HG03045 (cell line): ENCODE measurements around the gene KRT79.
"Not testable (repeated sequence)": the region's sequence is repeated elsewhere in the genome, so short reads cannot be mapped to it uniquely, and the experiment has no call there.

ENCODE experiments used
- ATAC-seq: cut with Tn5 transposase; IDR thresholded peaks from one replicate; pipeline ENCODE4 v1.9.1; 2021; ENCODE audit warnings: mild to moderate bottlenecking, moderate library complexity; ENCODE audit not compliant: unreplicated experiment

KRT79 gene

GRCh38 chr12:52861511-52861910 is 27.4 kb upstream of the KRT79 start:
- no peak for ATAC-seq

- no peak for ATAC-seq
Measured at GRCh38 chr12:52860102-52860823, 26.2 kb upstream of the KRT79 start.

- no peak for ATAC-seq
Measured at GRCh38 chr12:52857500-52857899, 23.4 kb upstream of the KRT79 start.

- no peak for ATAC-seq
Measured at GRCh38 chr12:52856787-52857186, 22.7 kb upstream of the KRT79 start.

- not testable (repeated sequence) for ATAC-seq
Measured at GRCh38 chr12:52856077-52856476, 22.0 kb upstream of the KRT79 start.

GRCh38 chr12:52851787-52852186 is 17.7 kb upstream of the KRT79 start:
- no peak for ATAC-seq

- no peak for ATAC-seq
Measured at GRCh38 chr12:52850681-52851080, 16.6 kb upstream of the KRT79 start.

GRCh38 chr12:52849511-52849910 is 15.4 kb upstream of the KRT79 start:
- ATAC-seq = no peak

GRCh38 chr12:52848661-52849255 is 14.6 kb upstream of the KRT79 start, which contains the start of gene KRT78:
KRT78 (minus strand) TSS chr12:52848994; CDS start chr12:52848930, 64 bp downstream.
- no peak for ATAC-seq

- ATAC-seq = no peak
Measured at GRCh38 chr12:52847335-52848102, 13.4 kb upstream of the KRT79 start.

- ATAC-seq = no peak
Measured at GRCh38 chr12:52846356-52846970, 12.4 kb upstream of the KRT79 start.

- ATAC-seq = no peak
Measured at GRCh38 chr12:52845946-52846345, 11.8 kb upstream of the KRT79 start.

- no peak for ATAC-seq
Measured at GRCh38 chr12:52844386-52844785, 10.3 kb upstream of the KRT79 start.

GRCh38 chr12:52839436-52840105 is 5.5 kb upstream of the KRT79 start:
- ATAC-seq = no peak

GRCh38 chr12:52838609-52839435 is 4.7 kb upstream of the KRT79 start:
- ATAC-seq = no peak

GRCh38 chr12:52837781-52838608 is 3.9 kb upstream of the KRT79 start:
- no peak for ATAC-seq

- no peak for ATAC-seq
Measured at GRCh38 chr12:52837413-52837741, 3.3 kb upstream of the KRT79 start.

GRCh38 chr12:52836491-52837412 is 2.6 kb upstream of the KRT79 start:
- ATAC-seq = no peak
